GM12875 (cell line): ENCODE measurements around the gene ATP2B2.

Experiments
- H3K4me3 ChIP-seq: one replicate; pipeline ENCODE4 v1.5.1; 2011; ENCODE audit warnings: low read depth, low read length, control low read depth
- CTCF ChIP-seq: IDR thresholded peaks from 2 replicates; pipeline ENCODE4 v1.5.1; 2011; ENCODE audit warnings: low read depth, mild to moderate bottlenecking, control low read depth, inconsistent platforms, low read length, moderate library complexity, borderline replicate concordance; ENCODE audit not compliant: insufficient read depth

ATP2B2 gene

GRCh38 chr3:10494180-10494579, 11.2 kb downstream of the ATP2B2 start:
- H3K4me3 ChIP-seq: no peak overlapping the region
- no peak for TF ChIP-seq CTCF

- no peak for TF ChIP-seq CTCF
- no peak overlapping the region for H3K4me3 ChIP-seq
Observed at GRCh38 chr3:10493202-10493589, 12.2 kb downstream of the ATP2B2 start.

- H3K4me3 ChIP-seq: no peak overlapping the region
Observed at GRCh38 chr3:10492364-10493201, 12.8 kb downstream of the ATP2B2 start.

GRCh38 chr3:10489746-10490483, 15.5 kb downstream of the ATP2B2 start:
- TF ChIP-seq CTCF: no peak

More at GRCh38 chr3:10492364-10493201, 12.8 kb downstream of the ATP2B2 start:
- no peak for TF ChIP-seq CTCF

GRCh38 chr3:10487988-10488633, 17.3 kb downstream of the ATP2B2 start:
- no peak for TF ChIP-seq CTCF

More at GRCh38 chr3:10489746-10490483, 15.5 kb downstream of the ATP2B2 start:
- H3K4me3 ChIP-seq: no peak overlapping the region

GRCh38 chr3:10485806-10486205, 19.6 kb downstream of the ATP2B2 start:
- H3K4me3 ChIP-seq: no peak overlapping the region
- TF ChIP-seq CTCF: no peak

More at GRCh38 chr3:10487988-10488633, 17.3 kb downstream of the ATP2B2 start:
- no peak overlapping the region for H3K4me3 ChIP-seq
